ENCODE data around the gene CHSY1. TPM values are rescaled to one million over a fixed set of nuclear protein-coding genes. Genes with fewer than 3 reads are reported as not detected.

Gene CHSY1
- total and polyA plus RNA-seq, 2 donors (not counting 1 experiment from before 2014, with no cell fraction given) = 4.7 to 20.3 TPM

DNA sequence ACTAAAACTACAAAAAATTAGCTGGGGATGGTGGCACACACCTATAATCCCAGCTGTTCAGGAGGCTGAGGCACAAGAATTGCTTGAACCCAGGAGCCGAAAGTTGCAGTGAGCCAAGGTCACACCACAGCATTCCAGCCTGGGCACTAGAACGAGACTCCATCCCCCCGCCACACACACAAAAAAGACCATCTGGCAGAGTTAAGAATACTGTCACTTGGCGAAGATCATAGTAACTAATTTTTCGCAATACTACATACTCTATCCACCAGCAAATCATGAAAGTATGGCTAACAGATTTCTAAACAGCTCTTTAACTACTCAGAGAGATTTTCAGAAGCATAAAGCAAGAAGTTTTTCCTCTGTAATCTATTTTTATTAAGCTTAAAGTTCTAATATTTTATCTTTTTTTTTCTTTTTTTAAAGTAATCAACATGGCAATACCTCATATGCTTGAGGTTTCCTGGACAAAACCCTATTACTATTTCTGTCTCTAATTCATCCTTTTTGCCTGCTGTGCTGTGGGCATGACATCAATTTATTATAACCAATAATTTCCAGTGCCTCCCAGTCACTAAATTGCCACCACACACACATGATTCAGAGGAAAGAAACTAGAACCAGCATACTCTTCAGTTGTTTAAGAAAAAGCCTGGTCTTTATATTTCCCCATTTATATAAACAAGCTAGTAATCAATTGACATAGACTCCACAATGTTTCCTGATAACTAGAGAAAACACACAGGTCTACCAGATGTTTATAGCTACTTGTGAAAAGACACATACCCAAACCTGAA lies 46.9 kb downstream of the CHSY1 start:
- H3K4me1 ChIP-seq (ENCODE audit: control insufficient read depth in 2 of 2, insufficient read depth in 2 of 2, low read length in 2 of 2) = peaks cover 21 to 32% of the 10 kb centered on the region in 2 donors
- ATAC-seq (ENCODE audit: low read depth) (no peak), DNase-seq (no peak)
- H3K4me3 Mint-ChIP-seq = no peak overlapping the region
- no peak overlapping the region for H3K4me2 ChIP-seq (replicated peaks; ENCODE audit: low read depth, low read length, poor library complexity, severe bottlenecking)
- no peaks in the 10 kb centered on the region for H3K27me3 ChIP-seq (replicated peaks in 1 of 4; ENCODE audit: control extremely low read depth in 1 of 4, control insufficient read depth in 3 of 4, insufficient read depth in 4 of 4, low read length in 3 of 4)
- no peaks in the 10 kb centered on the region for H3K9me3 ChIP-seq (ENCODE audit: control extremely low read depth in 1 of 3, control insufficient read depth in 2 of 3, insufficient read depth in 1 of 3, low read length in 2 of 3)
- H3K9ac ChIP-seq (ENCODE audit: low read length) = no peak overlapping the region
- H4K20me1 ChIP-seq (ENCODE audit: control insufficient read depth, insufficient read depth, low read length, poor library complexity, severe bottlenecking) = peaks cover 70% of the 10 kb centered on the region
- H3K27ac ChIP-seq (ENCODE audit: low read length in 2 of 2) = no peak overlapping the region
- TF ChIP-seq, protein P1, sequence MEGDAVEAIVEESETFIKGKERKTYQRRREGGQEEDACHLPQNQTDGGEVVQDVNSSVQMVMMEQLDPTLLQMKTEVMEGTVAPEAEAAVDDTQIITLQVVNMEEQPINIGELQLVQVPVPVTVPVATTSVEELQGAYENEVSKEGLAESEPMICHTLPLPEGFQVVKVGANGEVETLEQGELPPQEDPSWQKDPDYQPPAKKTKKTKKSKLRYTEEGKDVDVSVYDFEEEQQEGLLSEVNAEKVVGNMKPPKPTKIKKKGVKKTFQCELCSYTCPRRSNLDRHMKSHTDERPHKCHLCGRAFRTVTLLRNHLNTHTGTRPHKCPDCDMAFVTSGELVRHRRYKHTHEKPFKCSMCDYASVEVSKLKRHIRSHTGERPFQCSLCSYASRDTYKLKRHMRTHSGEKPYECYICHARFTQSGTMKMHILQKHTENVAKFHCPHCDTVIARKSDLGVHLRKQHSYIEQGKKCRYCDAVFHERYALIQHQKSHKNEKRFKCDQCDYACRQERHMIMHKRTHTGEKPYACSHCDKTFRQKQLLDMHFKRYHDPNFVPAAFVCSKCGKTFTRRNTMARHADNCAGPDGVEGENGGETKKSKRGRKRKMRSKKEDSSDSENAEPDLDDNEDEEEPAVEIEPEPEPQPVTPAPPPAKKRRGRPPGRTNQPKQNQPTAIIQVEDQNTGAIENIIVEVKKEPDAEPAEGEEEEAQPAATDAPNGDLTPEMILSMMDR (IDR thresholded peaks at IDR 0.05) = no peak
- TF ChIP-seq EZH2 (IDR thresholded peaks at IDR 0.05; ENCODE audit: borderline replicate concordance, insufficient read depth, low read depth, low read length, poor library complexity, severe bottlenecking) = no peak
- ChIA-PET POLR2A (no interaction called here), CTCF (interaction anchor here (0.6 to 1.1 kb wide), 6 partner anchors 9 to 262 kb away, joined by 3 to 8 read pairs (median 4); no protein-coding TSS in a partner anchor)
- H3K79me2 ChIP-seq (ENCODE audit: control insufficient read depth, insufficient read depth, low read length) = peaks cover 96% of the 10 kb centered on the region
- no peaks in the 10 kb centered on the region for H3K9me3 Mint-ChIP-seq (ENCODE audit: insufficient read depth)
- intact Hi-C loops (cut with micrococcal nuclease) = no loop called here
- no peak overlapping the region for H2AFZ ChIP-seq (ENCODE audit: insufficient read depth, low read depth, low read length, poor library complexity, severe bottlenecking)
- WGBS (ENCODE audit: insufficient coverage) = 75% methylated on average over 4 of the region's 5 CpGs
- peaks cover 0 to 3% of the 10 kb centered on the region in 2 experiments for H3K36me3 ChIP-seq (replicated peaks in 1 of 2; ENCODE audit: control extremely low read depth in 1 of 2, control insufficient read depth in 1 of 2, extremely low read depth in 1 of 2, insufficient read depth in 2 of 2, low read length in 1 of 2)
- H3K27me3 Mint-ChIP-seq = no peaks in the 10 kb centered on the region
- H3K27ac Mint-ChIP-seq = no peak overlapping the region
- no peak overlapping the region for H3K4me3 ChIP-seq (ENCODE audit: control extremely low read depth in 1 of 5, extremely low read depth in 1 of 5, insufficient read depth in 1 of 5, low read depth in 2 of 5, low read length in 4 of 5)
- H3K4me1 Mint-ChIP-seq = peaks cover 64% of the 10 kb centered on the region

DNA sequence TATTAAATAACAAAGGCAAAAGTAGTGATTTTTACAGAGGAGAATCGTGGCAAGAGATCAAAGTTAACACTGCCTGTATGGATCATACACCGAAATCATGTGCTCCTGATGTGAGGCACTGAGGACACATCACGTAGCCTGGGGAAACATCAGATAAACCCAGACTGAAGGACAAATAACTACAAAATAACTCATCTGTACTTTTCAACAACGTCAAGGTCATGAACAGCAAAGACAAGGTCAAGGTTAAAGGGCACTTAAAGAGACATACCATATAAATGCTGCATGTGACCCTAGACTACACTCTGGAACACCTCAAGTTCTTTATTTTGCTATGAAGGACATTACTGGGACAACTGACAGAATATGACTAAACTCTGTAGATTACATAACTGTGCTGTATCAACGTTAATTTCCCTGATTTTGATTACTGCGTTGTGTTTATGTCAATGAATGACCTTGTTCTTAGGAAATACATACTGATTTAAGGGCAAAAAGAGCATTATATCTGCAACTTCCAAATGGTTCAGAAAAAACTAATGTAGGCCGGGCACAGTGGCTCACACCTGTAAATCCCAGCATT lies 48.1 kb downstream of the CHSY1 start:
- no peak for ATAC-seq (ENCODE audit: low read depth)
- H3K79me2 ChIP-seq (ENCODE audit: control insufficient read depth, insufficient read depth, low read length) = peaks cover 97% of the 10 kb centered on the region
- intact Hi-C loops (cut with micrococcal nuclease) = no loop called here
- H3K9me3 Mint-ChIP-seq (ENCODE audit: insufficient read depth) = no peaks in the 10 kb centered on the region
- H3K27ac Mint-ChIP-seq = no peak overlapping the region
- no peak overlapping the region for H2AFZ ChIP-seq (ENCODE audit: insufficient read depth, low read depth, low read length, poor library complexity, severe bottlenecking)
- H3K27me3 ChIP-seq (replicated peaks in 1 of 4; ENCODE audit: control extremely low read depth in 1 of 4, control insufficient read depth in 3 of 4, insufficient read depth in 4 of 4, low read length in 3 of 4) = no peaks in the 10 kb centered on the region
- H3K4me1 Mint-ChIP-seq = peaks cover 61% of the 10 kb centered on the region
- H3K9ac ChIP-seq (ENCODE audit: low read length) = no peak overlapping the region
- no peak for DNase-seq
- peaks cover 33 to 44% of the 10 kb centered on the region in 2 donors for H3K4me1 ChIP-seq (ENCODE audit: control insufficient read depth in 2 of 2, insufficient read depth in 2 of 2, low read length in 2 of 2)
- WGBS (ENCODE audit: insufficient coverage) = 100% methylated on average over 4 of the region's 7 CpGs
- peaks cover 0 to 3% of the 10 kb centered on the region in 2 experiments for H3K36me3 ChIP-seq (replicated peaks in 1 of 2; ENCODE audit: control extremely low read depth in 1 of 2, control insufficient read depth in 1 of 2, extremely low read depth in 1 of 2, insufficient read depth in 2 of 2, low read length in 1 of 2)
- ChIA-PET POLR2A (no interaction called here), CTCF (no interaction called here)
- no peaks in the 10 kb centered on the region for H3K9me3 ChIP-seq (ENCODE audit: control extremely low read depth in 1 of 3, control insufficient read depth in 2 of 3, insufficient read depth in 1 of 3, low read length in 2 of 3)
- no peak for TF ChIP-seq EZH2 (IDR thresholded peaks at IDR 0.05; ENCODE audit: borderline replicate concordance, insufficient read depth, low read depth, low read length, poor library complexity, severe bottlenecking)
- TF ChIP-seq, protein P1 (IDR thresholded peaks at IDR 0.05) = no peak
- no peak overlapping the region for H3K4me3 Mint-ChIP-seq
- H3K4me2 ChIP-seq (replicated peaks; ENCODE audit: low read depth, low read length, poor library complexity, severe bottlenecking) = no peak overlapping the region
- peaks cover 77% of the 10 kb centered on the region for H4K20me1 ChIP-seq (ENCODE audit: control insufficient read depth, insufficient read depth, low read length, poor library complexity, severe bottlenecking)
- H3K4me3 ChIP-seq (ENCODE audit: control extremely low read depth in 1 of 5, extremely low read depth in 1 of 5, insufficient read depth in 1 of 5, low read depth in 2 of 5, low read length in 4 of 5) = no peak overlapping the region
- H3K27ac ChIP-seq (ENCODE audit: low read length in 2 of 2) = no peak overlapping the region
- H3K27me3 Mint-ChIP-seq = no peaks in the 10 kb centered on the region
